Lower leg skin (tissue), 3 donors: ENCODE results near the gene DECR2.

Experiments
- POLR2A ChIP-seq, 2 donors: fragments of 450-650 bp; IDR thresholded peaks; one replicate each; pipeline ENCODE4 v1.6.1; 2016 to 2017; ENCODE audit warnings: antibody characterized with exemption in 2 of 2, mild to moderate bottlenecking in 1 of 2, moderate library complexity in 1 of 2
- TF ChIP-seq, protein P1 (sequence below), 3 donors: fragments of 450-650 bp; IDR thresholded peaks; one replicate each; pipeline ENCODE4 v1.5.1; 2016; ENCODE audit warnings: antibody characterized with exemption in 3 of 3, mild to moderate bottlenecking in 3 of 3, moderate library complexity in 2 of 3

DNA sequence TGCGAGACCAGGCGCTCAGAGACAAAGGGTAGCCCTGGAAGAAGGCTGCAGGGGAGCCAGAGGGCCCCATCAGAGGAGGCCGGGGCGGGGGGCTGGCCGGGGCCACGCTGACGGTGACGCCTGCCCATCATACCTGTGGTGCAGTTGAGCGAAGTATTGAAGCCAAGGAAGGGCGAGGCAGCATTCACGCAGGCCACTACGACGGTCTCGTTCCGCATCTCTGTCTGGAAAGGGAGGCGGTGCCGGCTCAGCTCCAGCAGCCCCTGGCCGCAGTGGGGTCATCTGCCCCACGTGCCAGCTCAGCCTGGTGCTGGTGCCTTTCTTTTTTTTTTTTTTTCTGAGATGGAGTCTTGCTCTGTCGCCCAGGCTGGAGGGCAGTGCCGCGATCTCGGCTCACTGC is 26.5 kb upstream of the DECR2 start:
- TF ChIP-seq, protein P1, sequence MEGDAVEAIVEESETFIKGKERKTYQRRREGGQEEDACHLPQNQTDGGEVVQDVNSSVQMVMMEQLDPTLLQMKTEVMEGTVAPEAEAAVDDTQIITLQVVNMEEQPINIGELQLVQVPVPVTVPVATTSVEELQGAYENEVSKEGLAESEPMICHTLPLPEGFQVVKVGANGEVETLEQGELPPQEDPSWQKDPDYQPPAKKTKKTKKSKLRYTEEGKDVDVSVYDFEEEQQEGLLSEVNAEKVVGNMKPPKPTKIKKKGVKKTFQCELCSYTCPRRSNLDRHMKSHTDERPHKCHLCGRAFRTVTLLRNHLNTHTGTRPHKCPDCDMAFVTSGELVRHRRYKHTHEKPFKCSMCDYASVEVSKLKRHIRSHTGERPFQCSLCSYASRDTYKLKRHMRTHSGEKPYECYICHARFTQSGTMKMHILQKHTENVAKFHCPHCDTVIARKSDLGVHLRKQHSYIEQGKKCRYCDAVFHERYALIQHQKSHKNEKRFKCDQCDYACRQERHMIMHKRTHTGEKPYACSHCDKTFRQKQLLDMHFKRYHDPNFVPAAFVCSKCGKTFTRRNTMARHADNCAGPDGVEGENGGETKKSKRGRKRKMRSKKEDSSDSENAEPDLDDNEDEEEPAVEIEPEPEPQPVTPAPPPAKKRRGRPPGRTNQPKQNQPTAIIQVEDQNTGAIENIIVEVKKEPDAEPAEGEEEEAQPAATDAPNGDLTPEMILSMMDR (IDR thresholded peaks at IDR 0.05), result no peak
- no peak for TF ChIP-seq POLR2A (IDR thresholded peaks at IDR 0.05)
